GM12801 (cell line): ENCODE data around the gene HSFX4.

Source experiments
- CTCF ChIP-seq: IDR thresholded peaks from one replicate; pipeline ENCODE4 v1.5.1; 2011; ENCODE audit warnings: control low read depth; ENCODE audit not compliant: insufficient read length; ENCODE audit errors: extremely low read depth

HSFX4 gene

GRCh38 chrX:149910178-149910695 lies 19.1 kb upstream of the HSFX4 start:
- TF ChIP-seq CTCF, result no peak

- no peak for TF ChIP-seq CTCF
These were observed 12.5 kb upstream of the HSFX4 start for GRCh38 chrX:149916745-149917392.

- TF ChIP-seq CTCF, result no peak
These were observed 8.6 kb downstream of the HSFX4 start for GRCh38 chrX:149937871-149938426.

- no peak for TF ChIP-seq CTCF
These were observed 9.1 kb downstream of the HSFX4 start, which contains the start of gene EOLA2 for GRCh38 chrX:149938427-149938880. TSS of gene EOLA2 (minus strand) at chrX:149938491. CDS start at chrX:149933874, 4,617 bp downstream.

- TF ChIP-seq CTCF, result no peak
These were observed 9.7 kb downstream of the HSFX4 start for GRCh38 chrX:149938881-149939654.

- TF ChIP-seq CTCF, result no peak
These were observed 10.2 kb downstream of the HSFX4 start for GRCh38 chrX:149939655-149939904.

- TF ChIP-seq CTCF, result no peak
These were observed 10.7 kb downstream of the HSFX4 start for GRCh38 chrX:149939905-149940673.
